ENCODE results near the gene SLC39A7. TPM values are rescaled to one million over a fixed set of nuclear protein-coding genes. Genes with fewer than 3 reads are reported as not detected.

The SLC39A7 gene
- total and polyA plus RNA-seq, 2 of the 13 experiments (the other 11 are each of a cell fraction or from before 2014, with no cell fraction given), result 142 to 229 TPM

GRCh38 chr6:33183071-33183683 lies 17.5 kb upstream of the SLC39A7 start:
- DNase-seq (ENCODE audit: low spot score) (no peak), ATAC-seq (no peak), FAIRE-seq (peak; percentile 28)
- peaks cover 6% of the 10 kb centered on the region; the same call in 1 of the 2 replicates for H3K4me1 ChIP-seq (ENCODE audit: insufficient read depth, low read length)
- in situ Hi-C loops (cut with HindIII; ENCODE audit: extremely low pct_ligation_motif_present, low pct_unique_long_range_greater_than_20kb) (no loop called here), intact Hi-C loops (cut with micrococcal nuclease; ENCODE audit: unreplicated experiment) (no loop called here)
- H3K79me2 ChIP-seq (ENCODE audit: insufficient read depth, low read length), result no peaks in the 10 kb centered on the region
- H3K36me3 ChIP-seq (replicated peaks in 1 of 2; ENCODE audit: control insufficient read depth in 1 of 2, insufficient read depth in 2 of 2, low read length in 2 of 2), result no peaks in the 10 kb centered on the region
- ChIA-PET CTCF (ENCODE audit: low intra/inter-chr PET ratio, low total read pairs) (no interaction called here), POLR2A (no interaction called here)
- peaks cover 19% of the 10 kb centered on the region; the same call in 1 of the 2 replicates for H3K9me3 ChIP-seq (ENCODE audit: low read length)
- no peak overlapping the region; a peak in 1 of 6 replicates for H3K4me3 ChIP-seq (replicated peaks in 1 of 3; ENCODE audit: insufficient read depth in 1 of 3, low read depth in 2 of 3, low read length in 3 of 3)
- peak overlapping the region; percentile 68 for H2AFZ ChIP-seq (ENCODE audit: low read length)
- no peak overlapping the region for H3K27ac ChIP-seq (ENCODE audit: extremely low read length, insufficient read depth, low read length)
- H3K9ac ChIP-seq (ENCODE audit: insufficient read depth, low read depth, low read length), result no peak overlapping the region
- BruUV-seq (replicated peaks), result no TSS peak
- H4K20me1 ChIP-seq (ENCODE audit: insufficient read depth, low read length), result no peaks in the 10 kb centered on the region
- H3K4me2 ChIP-seq (ENCODE audit: low read depth, low read length), result peak overlapping the region; percentile 45
- 57% methylated on average over 5 of the region's 5 CpGs for WGBS (ENCODE audit: low lambda C conversion rate)
- peaks cover 2 to 17% of the 10 kb centered on the region in 2 experiments; a peak in 1 of 5 replicates for H3K27me3 ChIP-seq (ENCODE audit: control insufficient read depth in 1 of 2, insufficient read depth in 2 of 2, low read length in 2 of 2)
- TF ChIP-seq ZBTB40 (IDR thresholded peaks at IDR 0.05) (peak; percentile 39), ZBTB40 (CRISPR knock-in tag; IDR thresholded peaks at IDR 0.05) (no peak), WIZ (CRISPR knock-in tag; IDR thresholded peaks at IDR 0.05) (0 out of 2 replicates have a peak, but pooled peaks have one; percentile 53), GABPB1 (CRISPR knock-in tag; IDR thresholded peaks at IDR 0.05) (peak; percentile 68; the same call in 1 of the 2 replicates), GABPA (IDR thresholded peaks at IDR 0.05; ENCODE audit: low read depth, low read length) (peak; percentile 50), GABPA (CRISPR knock-in tag; IDR thresholded peaks at IDR 0.05; ENCODE audit: low read depth) (peak; percentile 92), SETDB1 (CRISPR knock-in tag; IDR thresholded peaks at IDR 0.05; ENCODE audit: borderline replicate concordance) (peak; percentile 94), LCORL (IDR thresholded peaks at IDR 0.05) (peak; percentile 93), LCORL (CRISPR knock-in tag; IDR thresholded peaks at IDR 0.05) (no peak), ZFYVE20 (CRISPR knock-in tag; IDR thresholded peaks at IDR 0.05; ENCODE audit: borderline replicate concordance, low read depth) (no peak), ARID4A (CRISPR knock-in tag; IDR thresholded peaks at IDR 0.05; ENCODE audit: borderline replicate concordance) (no peak), ELF1 (CRISPR knock-in tag; IDR thresholded peaks at IDR 0.05) (peak; percentile 75)
